ENCODE results near the gene PLA2G2F. TPM values are rescaled to one million over a fixed set of nuclear protein-coding genes. Genes with fewer than 3 reads are reported as not detected.

The PLA2G2F gene
- total and polyA plus RNA-seq, 9 of the 15 experiments (the other 6 are each of a cell fraction or from before 2014, with no cell fraction given): not detected

DNA sequence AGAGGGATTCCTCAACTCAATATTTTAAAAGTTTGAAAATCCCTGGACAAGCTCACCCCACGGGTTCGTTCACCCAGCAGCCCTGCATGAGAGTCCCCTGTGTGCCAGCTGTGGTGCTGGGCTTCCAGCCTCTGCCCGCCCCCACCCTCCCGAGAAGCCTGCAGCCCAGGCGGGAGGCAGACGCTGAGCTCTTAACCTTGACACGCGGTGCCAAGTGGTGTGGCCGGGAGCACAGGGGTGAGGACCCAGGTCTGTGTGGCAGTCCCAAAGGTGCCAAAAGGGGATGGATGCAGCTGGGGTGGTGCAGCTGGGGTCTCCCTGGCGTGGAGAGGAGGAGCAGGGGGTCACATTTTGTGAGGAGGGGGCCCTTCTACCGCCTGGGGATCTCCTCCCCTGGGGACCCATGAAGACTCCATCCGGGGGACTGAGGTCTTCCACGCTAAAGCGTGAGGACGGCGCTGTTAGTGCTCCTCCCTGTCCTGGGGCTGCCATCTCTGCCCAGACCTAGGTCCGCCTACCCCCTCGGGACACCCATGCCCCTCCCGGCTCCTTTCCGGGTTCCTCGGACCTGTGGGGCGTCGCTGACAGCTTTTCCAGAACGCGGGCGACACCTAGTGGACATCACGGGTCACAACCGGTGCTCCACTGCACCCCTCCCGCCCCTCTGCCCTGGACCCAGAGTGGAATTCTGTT, 12.9 kb downstream of the PLA2G2F start (continued):
- TF ChIP-seq, protein P1, sequence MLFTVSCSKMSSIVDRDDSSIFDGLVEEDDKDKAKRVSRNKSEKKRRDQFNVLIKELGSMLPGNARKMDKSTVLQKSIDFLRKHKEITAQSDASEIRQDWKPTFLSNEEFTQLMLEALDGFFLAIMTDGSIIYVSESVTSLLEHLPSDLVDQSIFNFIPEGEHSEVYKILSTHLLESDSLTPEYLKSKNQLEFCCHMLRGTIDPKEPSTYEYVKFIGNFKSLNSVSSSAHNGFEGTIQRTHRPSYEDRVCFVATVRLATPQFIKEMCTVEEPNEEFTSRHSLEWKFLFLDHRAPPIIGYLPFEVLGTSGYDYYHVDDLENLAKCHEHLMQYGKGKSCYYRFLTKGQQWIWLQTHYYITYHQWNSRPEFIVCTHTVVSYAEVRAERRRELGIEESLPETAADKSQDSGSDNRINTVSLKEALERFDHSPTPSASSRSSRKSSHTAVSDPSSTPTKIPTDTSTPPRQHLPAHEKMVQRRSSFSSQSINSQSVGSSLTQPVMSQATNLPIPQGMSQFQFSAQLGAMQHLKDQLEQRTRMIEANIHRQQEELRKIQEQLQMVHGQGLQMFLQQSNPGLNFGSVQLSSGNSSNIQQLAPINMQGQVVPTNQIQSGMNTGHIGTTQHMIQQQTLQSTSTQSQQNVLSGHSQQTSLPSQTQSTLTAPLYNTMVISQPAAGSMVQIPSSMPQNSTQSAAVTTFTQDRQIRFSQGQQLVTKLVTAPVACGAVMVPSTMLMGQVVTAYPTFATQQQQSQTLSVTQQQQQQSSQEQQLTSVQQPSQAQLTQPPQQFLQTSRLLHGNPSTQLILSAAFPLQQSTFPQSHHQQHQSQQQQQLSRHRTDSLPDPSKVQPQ (CRISPR knock-in tag; IDR thresholded peaks at IDR 0.05; ENCODE audit: borderline replicate concordance): no peak
- TF ChIP-seq FOXJ2 (tag; IDR thresholded peaks at IDR 0.05): no peak
- TF ChIP-seq, protein P2, sequence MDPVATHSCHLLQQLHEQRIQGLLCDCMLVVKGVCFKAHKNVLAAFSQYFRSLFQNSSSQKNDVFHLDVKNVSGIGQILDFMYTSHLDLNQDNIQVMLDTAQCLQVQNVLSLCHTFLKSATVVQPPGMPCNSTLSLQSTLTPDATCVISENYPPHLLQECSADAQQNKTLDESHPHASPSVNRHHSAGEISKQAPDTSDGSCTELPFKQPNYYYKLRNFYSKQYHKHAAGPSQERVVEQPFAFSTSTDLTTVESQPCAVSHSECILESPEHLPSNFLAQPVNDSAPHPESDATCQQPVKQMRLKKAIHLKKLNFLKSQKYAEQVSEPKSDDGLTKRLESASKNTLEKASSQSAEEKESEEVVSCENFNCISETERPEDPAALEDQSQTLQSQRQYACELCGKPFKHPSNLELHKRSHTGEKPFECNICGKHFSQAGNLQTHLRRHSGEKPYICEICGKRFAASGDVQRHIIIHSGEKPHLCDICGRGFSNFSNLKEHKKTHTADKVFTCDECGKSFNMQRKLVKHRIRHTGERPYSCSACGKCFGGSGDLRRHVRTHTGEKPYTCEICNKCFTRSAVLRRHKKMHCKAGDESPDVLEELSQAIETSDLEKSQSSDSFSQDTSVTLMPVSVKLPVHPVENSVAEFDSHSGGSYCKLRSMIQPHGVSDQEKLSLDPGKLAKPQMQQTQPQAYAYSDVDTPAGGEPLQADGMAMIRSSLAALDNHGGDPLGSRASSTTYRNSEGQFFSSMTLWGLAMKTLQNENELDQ (CRISPR knock-in tag; IDR thresholded peaks at IDR 0.05; ENCODE audit: borderline replicate concordance): no peak
- peak; percentile 8; the same call in 1 of the 2 replicates for TF ChIP-seq SOX6 (IDR thresholded peaks at IDR 0.05)
- no peak for TF ChIP-seq RBM17 (IDR thresholded peaks at IDR 0.05; ENCODE audit: borderline replicate concordance, low read depth, low read length)
- TF ChIP-seq ZNF282 (CRISPR knock-in tag; IDR thresholded peaks at IDR 0.05): no peak
- peak; percentile 85; the same call in 1 of the 2 replicates for TF ChIP-seq RB1 (IDR thresholded peaks at IDR 0.05; ENCODE audit: low read depth)
- peak; percentile 26 for TF ChIP-seq HMGN3 (IDR thresholded peaks at IDR 0.05; ENCODE audit: borderline replicate concordance, extremely low read depth, insufficient read length, low read depth, low read length)
- no peak for TF ChIP-seq ZNF695 (CRISPR knock-in tag; IDR thresholded peaks at IDR 0.05)
- TF ChIP-seq CBX8 (IDR thresholded peaks at IDR 0.05; ENCODE audit: borderline replicate concordance, extremely low read depth, low read depth, low read length, poor library complexity, severe bottlenecking): no peak
- no peak for TF ChIP-seq ATF1 (CRISPR knock-in tag; IDR thresholded peaks at IDR 0.05)
- TF ChIP-seq ATF1 (tag; IDR thresholded peaks at IDR 0.05): 0 out of 2 replicates have a peak, but pooled peaks have one; percentile 21
- TF ChIP-seq, protein P3, sequence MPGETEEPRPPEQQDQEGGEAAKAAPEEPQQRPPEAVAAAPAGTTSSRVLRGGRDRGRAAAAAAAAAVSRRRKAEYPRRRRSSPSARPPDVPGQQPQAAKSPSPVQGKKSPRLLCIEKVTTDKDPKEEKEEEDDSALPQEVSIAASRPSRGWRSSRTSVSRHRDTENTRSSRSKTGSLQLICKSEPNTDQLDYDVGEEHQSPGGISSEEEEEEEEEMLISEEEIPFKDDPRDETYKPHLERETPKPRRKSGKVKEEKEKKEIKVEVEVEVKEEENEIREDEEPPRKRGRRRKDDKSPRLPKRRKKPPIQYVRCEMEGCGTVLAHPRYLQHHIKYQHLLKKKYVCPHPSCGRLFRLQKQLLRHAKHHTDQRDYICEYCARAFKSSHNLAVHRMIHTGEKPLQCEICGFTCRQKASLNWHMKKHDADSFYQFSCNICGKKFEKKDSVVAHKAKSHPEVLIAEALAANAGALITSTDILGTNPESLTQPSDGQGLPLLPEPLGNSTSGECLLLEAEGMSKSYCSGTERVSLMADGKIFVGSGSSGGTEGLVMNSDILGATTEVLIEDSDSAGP (CRISPR knock-in tag; IDR thresholded peaks at IDR 0.05): 0 out of 2 replicates have a peak, but pooled peaks have one; percentile 60
- no peak for TF ChIP-seq NFRKB (IDR thresholded peaks at IDR 0.05; ENCODE audit: low read depth)
- TF ChIP-seq POLR3G (IDR thresholded peaks at IDR 0.05; ENCODE audit: extremely low read depth, insufficient read length, insufficient replicate concordance): no peak
- TF ChIP-seq, protein P4, sequence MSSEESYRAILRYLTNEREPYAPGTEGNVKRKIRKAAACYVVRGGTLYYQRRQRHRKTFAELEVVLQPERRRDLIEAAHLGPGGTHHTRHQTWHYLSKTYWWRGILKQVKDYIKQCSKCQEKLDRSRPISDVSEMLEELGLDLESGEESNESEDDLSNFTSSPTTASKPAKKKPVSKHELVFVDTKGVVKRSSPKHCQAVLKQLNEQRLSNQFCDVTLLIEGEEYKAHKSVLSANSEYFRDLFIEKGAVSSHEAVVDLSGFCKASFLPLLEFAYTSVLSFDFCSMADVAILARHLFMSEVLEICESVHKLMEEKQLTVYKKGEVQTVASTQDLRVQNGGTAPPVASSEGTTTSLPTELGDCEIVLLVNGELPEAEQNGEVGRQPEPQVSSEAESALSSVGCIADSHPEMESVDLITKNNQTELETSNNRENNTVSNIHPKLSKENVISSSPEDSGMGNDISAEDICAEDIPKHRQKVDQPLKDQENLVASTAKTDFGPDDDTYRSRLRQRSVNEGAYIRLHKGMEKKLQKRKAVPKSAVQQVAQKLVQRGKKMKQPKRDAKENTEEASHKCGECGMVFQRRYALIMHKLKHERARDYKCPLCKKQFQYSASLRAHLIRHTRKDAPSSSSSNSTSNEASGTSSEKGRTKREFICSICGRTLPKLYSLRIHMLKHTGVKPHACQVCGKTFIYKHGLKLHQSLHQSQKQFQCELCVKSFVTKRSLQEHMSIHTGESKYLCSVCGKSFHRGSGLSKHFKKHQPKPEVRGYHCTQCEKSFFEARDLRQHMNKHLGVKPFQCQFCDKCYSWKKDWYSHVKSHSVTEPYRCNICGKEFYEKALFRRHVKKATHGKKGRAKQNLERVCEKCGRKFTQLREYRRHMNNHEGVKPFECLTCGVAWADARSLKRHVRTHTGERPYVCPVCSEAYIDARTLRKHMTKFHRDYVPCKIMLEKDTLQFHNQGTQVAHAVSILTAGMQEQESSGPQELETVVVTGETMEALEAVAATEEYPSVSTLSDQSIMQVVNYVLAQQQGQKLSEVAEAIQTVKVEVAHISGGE (CRISPR knock-in tag; IDR thresholded peaks at IDR 0.05): no peak

All from K562 (cell line).